B cell (primary cell): ENCODE data around the gene PRLR.

Experiments
- CTCF ChIP-seq: fragments of 200-600 bp; IDR thresholded peaks from one replicate; pipeline ENCODE4 v1.8.0; 2022; ENCODE audit warnings: antibody characterized with exemption, mild to moderate bottlenecking
- EZH2 ChIP-seq: IDR thresholded peaks from 2 replicates; pipeline ENCODE4 v1.6.1; 2012; ENCODE audit warnings: borderline replicate concordance, low read depth, mild to moderate bottlenecking, moderate library complexity, low read length; ENCODE audit not compliant: insufficient read depth, poor library complexity, severe bottlenecking

- TF ChIP-seq EZH2 (no peak), CTCF (no peak)
These were observed 227.8 kb downstream of the PRLR start for GRCh38 chr5:35002459-35002858.
